Brain microvascular endothelial cell (primary cell): ENCODE data around the gene SRRM5.

ENCODE experiments used
- DNase-seq: peaks from one replicate; pipeline ENCODE4 v3.0.0-alpha.2; 2020
- H3K27ac ChIP-seq: fragments of 250-450 bp; sonication (Bioruptor Pico); 2 replicates; pipeline ENCODE4 v1.5.1; 2020; ENCODE audit warnings: mild to moderate bottlenecking, moderate library complexity
- H3K27me3 ChIP-seq: fragments of 250-450 bp; sonication (Bioruptor Pico); replicated peaks from 2 replicates; pipeline ENCODE4 v1.5.1; 2020; ENCODE audit warnings: mild to moderate bottlenecking
- H3K36me3 ChIP-seq: fragments of 250-450 bp; sonication (Bioruptor Pico); replicated peaks from 2 replicates; pipeline ENCODE4 v1.5.1; 2020; ENCODE audit warnings: mild to moderate bottlenecking
- H3K4me3 ChIP-seq: 2 replicates; pipeline ENCODE4 v1.5.1; 2011; ENCODE audit warnings: low read depth, mild to moderate bottlenecking, control low read depth, low read length, moderate library complexity
- in situ Hi-C: cut with HindIII; loops from 2 replicates; pipeline ENCODE4 v1.10.0; 2017; ENCODE audit warnings: low sequenced_read_pairs, low pct_ligation_motif_present
- TF ChIP-seq, protein P1 (sequence below): IDR thresholded peaks from 2 replicates; pipeline ENCODE4 v1.5.1; 2011; ENCODE audit warnings: low read depth, mild to moderate bottlenecking, moderate library complexity, low read length, control low read depth, inconsistent platforms; ENCODE audit errors: missing control alignments

SRRM5 gene

GRCh38 chr19:43622956-43623355 lies 11.1 kb downstream of the SRRM5 start:
- in situ Hi-C loops = no loop called here

GRCh38 chr19:43623889-43624670 lies 12.2 kb downstream of the SRRM5 start:
- TF ChIP-seq, protein P1, sequence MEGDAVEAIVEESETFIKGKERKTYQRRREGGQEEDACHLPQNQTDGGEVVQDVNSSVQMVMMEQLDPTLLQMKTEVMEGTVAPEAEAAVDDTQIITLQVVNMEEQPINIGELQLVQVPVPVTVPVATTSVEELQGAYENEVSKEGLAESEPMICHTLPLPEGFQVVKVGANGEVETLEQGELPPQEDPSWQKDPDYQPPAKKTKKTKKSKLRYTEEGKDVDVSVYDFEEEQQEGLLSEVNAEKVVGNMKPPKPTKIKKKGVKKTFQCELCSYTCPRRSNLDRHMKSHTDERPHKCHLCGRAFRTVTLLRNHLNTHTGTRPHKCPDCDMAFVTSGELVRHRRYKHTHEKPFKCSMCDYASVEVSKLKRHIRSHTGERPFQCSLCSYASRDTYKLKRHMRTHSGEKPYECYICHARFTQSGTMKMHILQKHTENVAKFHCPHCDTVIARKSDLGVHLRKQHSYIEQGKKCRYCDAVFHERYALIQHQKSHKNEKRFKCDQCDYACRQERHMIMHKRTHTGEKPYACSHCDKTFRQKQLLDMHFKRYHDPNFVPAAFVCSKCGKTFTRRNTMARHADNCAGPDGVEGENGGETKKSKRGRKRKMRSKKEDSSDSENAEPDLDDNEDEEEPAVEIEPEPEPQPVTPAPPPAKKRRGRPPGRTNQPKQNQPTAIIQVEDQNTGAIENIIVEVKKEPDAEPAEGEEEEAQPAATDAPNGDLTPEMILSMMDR = no peak
- no peak for DNase-seq
- Histone ChIP-seq H3K4me3 (no peak overlapping the region), H3K27me3 (no peaks in the 10 kb centered on the region), H3K27ac (no peak overlapping the region), H3K36me3 (no peaks in the 10 kb centered on the region)
- in situ Hi-C loops = no loop called here

More at GRCh38 chr19:43622956-43623355, 11.1 kb downstream of the SRRM5 start:
- H3K27me3 ChIP-seq = no peaks in the 10 kb centered on the region
- H3K36me3 ChIP-seq = no peaks in the 10 kb centered on the region
- no peak for DNase-seq
- TF ChIP-seq, protein P1 = no peak
- H3K4me3 ChIP-seq = no peak overlapping the region
- H3K27ac ChIP-seq = no peak overlapping the region

GRCh38 chr19:43624933-43625332 lies 13.0 kb downstream of the SRRM5 start:
- TF ChIP-seq, protein P1 = peak; percentile 4
- no peaks in the 10 kb centered on the region for H3K36me3 ChIP-seq
- no peak overlapping the region for H3K4me3 ChIP-seq
- H3K27me3 ChIP-seq = no peaks in the 10 kb centered on the region
- in situ Hi-C loops = no loop called here
- H3K27ac ChIP-seq = no peak overlapping the region
- no peak for DNase-seq

GRCh38 chr19:43625918-43626579 lies 14.2 kb downstream of the SRRM5 start:
- H3K27me3 ChIP-seq = no peaks in the 10 kb centered on the region
- no peak overlapping the region for H3K27ac ChIP-seq
- no peak for DNase-seq
- in situ Hi-C loops = no loop called here
- TF ChIP-seq, protein P1 = peak; percentile 9
- no peaks in the 10 kb centered on the region for H3K36me3 ChIP-seq
- H3K4me3 ChIP-seq = no peak overlapping the region

DNA sequence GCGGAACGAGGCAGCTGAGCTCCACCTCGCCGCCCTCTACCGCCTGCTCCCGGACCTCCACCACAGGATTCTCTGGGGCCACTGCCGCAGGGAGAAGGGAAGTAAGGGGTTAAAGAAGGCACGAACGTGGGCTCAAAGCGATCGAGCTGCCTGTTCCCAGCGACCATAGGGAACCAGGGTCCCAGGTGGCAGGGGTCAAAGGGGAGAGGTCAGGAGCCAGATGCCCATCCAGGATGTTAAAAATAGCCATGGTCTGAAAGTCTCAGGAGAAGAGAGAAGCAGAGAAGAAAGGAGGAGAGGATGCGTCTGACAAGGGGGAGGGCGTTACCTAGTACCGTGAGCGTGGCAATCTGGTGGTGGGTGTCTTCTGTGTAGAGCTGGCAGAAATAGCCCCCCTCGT lies 14.9 kb downstream of the SRRM5 start:
- in situ Hi-C loops = no loop called here
- TF ChIP-seq, protein P1 = no peak
- Histone ChIP-seq H3K4me3 (no peak overlapping the region), H3K27ac (no peak overlapping the region), H3K36me3 (no peaks in the 10 kb centered on the region), H3K27me3 (no peaks in the 10 kb centered on the region)
- DNase-seq = no peak
